Spleen (tissue), 11 donors: ENCODE results near the gene ARSA. TPM values are rescaled to one million over a fixed set of nuclear protein-coding genes. Genes with fewer than 3 reads are reported as not detected.

ENCODE experiments used
- DNase-seq: peaks from one replicate; pipeline ENCODE4 v3.0.0-alpha.2; 2020
- H3K27ac ChIP-seq, 8 donors: fragments of 200-600 bp; sonication (generic) in 7 of 8; 1 replicate in 4 of 8; 2 replicates in 4 of 8; pipeline versions ENCODE4 v1.5.0 to v1.8.0; 2016 to 2021; ENCODE audit warnings: inconsistent platforms in 4 of 8, mild to moderate bottlenecking in 4 of 8, moderate library complexity in 1 of 8
- H3K27me3 ChIP-seq, 7 donors: fragments of 200-600 bp; sonication (generic) in 6 of 7; replicated peaks in 1 of 7; 1 replicate in 4 of 7; 2 replicates in 3 of 7; pipeline versions ENCODE4 v1.5.0 to v1.8.0; 2016 to 2021; ENCODE audit warnings: inconsistent platforms in 3 of 7, mild to moderate bottlenecking in 1 of 7
- H3K36me3 ChIP-seq, 6 donors: fragments of 200-600 bp; sonication (generic) in 5 of 6; 1 replicate in 4 of 6; 2 replicates in 2 of 6; pipeline versions ENCODE4 v1.5.0 to v1.8.0; 2016 to 2021; ENCODE audit warnings: inconsistent platforms in 2 of 6
- H3K4me1 ChIP-seq, 6 donors: fragments of 200-600 bp; sonication (generic) in 5 of 6; 1 replicate in 3 of 6; 2 replicates in 3 of 6; pipeline versions ENCODE4 v1.5.0 to v1.8.0; 2016 to 2021; ENCODE audit warnings: inconsistent platforms in 3 of 6
- H3K4me3 ChIP-seq, 8 donors: fragments of 200-600 bp; sonication (generic) in 7 of 8; 1 replicate in 4 of 8; 2 replicates in 4 of 8; pipeline versions ENCODE4 v1.5.0 to v1.8.0; 2016 to 2021; ENCODE audit warnings: inconsistent platforms in 4 of 8, mild to moderate bottlenecking in 4 of 8, moderate library complexity in 2 of 8
- H3K9me3 ChIP-seq, 8 donors: fragments of 200-600 bp; sonication (generic) in 7 of 8; 1 replicate in 4 of 8; 2 replicates in 4 of 8; pipeline versions ENCODE4 v1.5.0 to v1.8.0; 2016 to 2021; ENCODE audit warnings: inconsistent platforms in 4 of 8
- POLR2A ChIP-seq, 3 donors: fragments of 450-650 bp; IDR thresholded peaks; one replicate each; pipeline ENCODE4 v1.5.1; 2017; ENCODE audit warnings: antibody characterized with exemption in 3 of 3, mild to moderate bottlenecking in 1 of 3
- POLR2AphosphoS5 ChIP-seq, 3 donors: sonication (generic); formaldehyde crosslinking; IDR thresholded peaks; one replicate each; pipeline ENCODE4 v1.5.1; 2017; ENCODE audit warnings: antibody characterized with exemption in 3 of 3
- WGBS, 5 donors: extraction: QIAGEN DNeasy Blood & Tissue Kit in 3 of 5; methylation state at CpG; one replicate each; pipeline versions ENCODE4 v1.1.5 to v1.1.7; 2013 to 2018; 5-methylcytosine and 5-hydroxymethylcytosine counted together
- intact Hi-C: fragments of 100-400 bp; cut with DNase I; formaldehyde crosslinking; loops from one replicate; pipeline ENCODE4 v1.15.0; 2023; ENCODE audit warnings: low total_unique reads
- polyA plus RNA-seq, 3 donors: library from polyadenylated mRNA; stranded (reverse); fragments of 200-250 nt; gene quantifications; one replicate each; pipeline ENCODE4 v1.2.1, GENCODE V29; 2013
- total RNA-seq, 7 donors: library from RNA; depleted of rRNA in 3 of 7; stranded (reverse); fragments of >200 nt in 3 of 7; fragmentation: NEBNext Ultra II Directional in 4 of 7; extraction: Animal tissue kit (Norgen Biotek cat#: 25700) in 4 of 7; gene quantifications; one replicate each; pipeline versions ENCODE4 v1.1.0 to v1.2.1, GENCODE V29; 2016 to 2021
- TF ChIP-seq, protein P1 (sequence below), 11 experiments: fragments of 200-600 bp in 7 of 11; fragments of 450-650 bp in 4 of 11; sonication (generic) in 4 of 11; IDR thresholded peaks in 8 of 11; conservative IDR thresholded peaks in 3 of 11; 1 replicate in 7 of 11; 2 replicates in 4 of 11; pipeline versions ENCODE4 v1.4.0 to v1.8.0; 2016 to 2021; ENCODE audit warnings: antibody characterized with exemption in 11 of 11, inconsistent platforms in 4 of 11, mild to moderate bottlenecking in 1 of 11
- donor health status: healthy with polysubstance abuse.
- donor health status: DM: no; HTN: no; CAD: no; lungs with moderate emphysema.
- donor health status: DM: no; HTN: no; CAD: no.
- donor health status: Bipolar disorder and iron deficiency.
- donor health status: healthy.
- donor health status: DM: no; HTN: no; CAD: no.
- donor health status: DM: yes; HTN: yes; CAD: no.

ARSA gene
- total and polyA plus RNA-seq, 10 donors: 26.0 to 108 (median 64.7) TPM

DNA sequence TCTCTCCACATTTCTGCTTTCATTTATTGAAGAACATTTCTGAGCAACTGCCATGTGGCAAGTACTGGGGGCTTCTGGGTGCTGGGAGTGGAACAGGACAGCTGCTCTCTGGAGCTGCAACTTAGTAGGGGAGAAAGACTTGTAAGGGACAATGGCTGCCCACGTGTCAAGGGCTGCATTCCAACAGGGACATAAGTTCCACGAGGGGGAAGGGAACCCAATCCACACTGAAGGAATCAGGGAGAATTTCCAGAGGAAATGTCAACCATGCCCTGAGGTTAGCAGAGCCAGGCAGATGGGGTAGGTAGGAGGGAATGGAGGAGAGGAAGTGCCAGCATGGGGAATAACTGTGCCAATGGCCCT, 25.6 kb downstream of the ARSA start:
- no peak for DNase-seq
- WGBS, 5 donors: 19 to 48% (median 36%) methylated on average over 2 of the region's 2 CpGs

GRCh38 chr22:50601669-50602337, 26.1 kb downstream of the ARSA start:
- intact Hi-C loops: no loop called here
- WGBS, 5 donors: 49 to 64% (median 54%) methylated on average over 11 to 12 of the region's 12 CpGs
- TF ChIP-seq, protein P1, sequence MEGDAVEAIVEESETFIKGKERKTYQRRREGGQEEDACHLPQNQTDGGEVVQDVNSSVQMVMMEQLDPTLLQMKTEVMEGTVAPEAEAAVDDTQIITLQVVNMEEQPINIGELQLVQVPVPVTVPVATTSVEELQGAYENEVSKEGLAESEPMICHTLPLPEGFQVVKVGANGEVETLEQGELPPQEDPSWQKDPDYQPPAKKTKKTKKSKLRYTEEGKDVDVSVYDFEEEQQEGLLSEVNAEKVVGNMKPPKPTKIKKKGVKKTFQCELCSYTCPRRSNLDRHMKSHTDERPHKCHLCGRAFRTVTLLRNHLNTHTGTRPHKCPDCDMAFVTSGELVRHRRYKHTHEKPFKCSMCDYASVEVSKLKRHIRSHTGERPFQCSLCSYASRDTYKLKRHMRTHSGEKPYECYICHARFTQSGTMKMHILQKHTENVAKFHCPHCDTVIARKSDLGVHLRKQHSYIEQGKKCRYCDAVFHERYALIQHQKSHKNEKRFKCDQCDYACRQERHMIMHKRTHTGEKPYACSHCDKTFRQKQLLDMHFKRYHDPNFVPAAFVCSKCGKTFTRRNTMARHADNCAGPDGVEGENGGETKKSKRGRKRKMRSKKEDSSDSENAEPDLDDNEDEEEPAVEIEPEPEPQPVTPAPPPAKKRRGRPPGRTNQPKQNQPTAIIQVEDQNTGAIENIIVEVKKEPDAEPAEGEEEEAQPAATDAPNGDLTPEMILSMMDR (IDR thresholded peaks at IDR 0.05 in 8 of 11, conservative IDR thresholded peaks at IDR 0.05 in 3 of 11): no peak
- TF ChIP-seq POLR2AphosphoS5 (IDR thresholded peaks at IDR 0.05) (no peak), POLR2A (IDR thresholded peaks at IDR 0.05) (no peak)
- Histone ChIP-seq H3K27me3 (peaks cover 5 to 88% (median 51%) of the 10 kb centered on the region in 7 donors), H3K27ac (no peak overlapping the region), H3K36me3 (peaks cover 0 to 5% (median 0%) of the 10 kb centered on the region in 6 donors), H3K4me1 (peaks cover 0 to 30% (median 16%) of the 10 kb centered on the region in 6 donors), H3K9me3 (no peaks in the 10 kb centered on the region), H3K4me3 (peak overlapping the region in 1 of 8 donors; percentile 71)
- DNase-seq: no peak

More for the DNA sequence above, 25.6 kb downstream of the ARSA start:
- peaks cover 5 to 93% (median 51%) of the 10 kb centered on the region in 7 donors for H3K27me3 ChIP-seq
- no peak overlapping the region for H3K4me3 ChIP-seq
- no peak overlapping the region for H3K27ac ChIP-seq
- intact Hi-C loops: no loop called here
- H3K36me3 ChIP-seq: peaks cover 0 to under 1% (median 0%) of the 10 kb centered on the region in 6 donors
- H3K4me1 ChIP-seq: peaks cover 0 to 30% (median 16%) of the 10 kb centered on the region in 6 donors
- no peak for TF ChIP-seq POLR2AphosphoS5 (IDR thresholded peaks at IDR 0.05)
- TF ChIP-seq, protein P1 (IDR thresholded peaks at IDR 0.05 in 8 of 11, conservative IDR thresholded peaks at IDR 0.05 in 3 of 11): no peak
- no peak for TF ChIP-seq POLR2A (IDR thresholded peaks at IDR 0.05)
- no peaks in the 10 kb centered on the region for H3K9me3 ChIP-seq

DNA sequence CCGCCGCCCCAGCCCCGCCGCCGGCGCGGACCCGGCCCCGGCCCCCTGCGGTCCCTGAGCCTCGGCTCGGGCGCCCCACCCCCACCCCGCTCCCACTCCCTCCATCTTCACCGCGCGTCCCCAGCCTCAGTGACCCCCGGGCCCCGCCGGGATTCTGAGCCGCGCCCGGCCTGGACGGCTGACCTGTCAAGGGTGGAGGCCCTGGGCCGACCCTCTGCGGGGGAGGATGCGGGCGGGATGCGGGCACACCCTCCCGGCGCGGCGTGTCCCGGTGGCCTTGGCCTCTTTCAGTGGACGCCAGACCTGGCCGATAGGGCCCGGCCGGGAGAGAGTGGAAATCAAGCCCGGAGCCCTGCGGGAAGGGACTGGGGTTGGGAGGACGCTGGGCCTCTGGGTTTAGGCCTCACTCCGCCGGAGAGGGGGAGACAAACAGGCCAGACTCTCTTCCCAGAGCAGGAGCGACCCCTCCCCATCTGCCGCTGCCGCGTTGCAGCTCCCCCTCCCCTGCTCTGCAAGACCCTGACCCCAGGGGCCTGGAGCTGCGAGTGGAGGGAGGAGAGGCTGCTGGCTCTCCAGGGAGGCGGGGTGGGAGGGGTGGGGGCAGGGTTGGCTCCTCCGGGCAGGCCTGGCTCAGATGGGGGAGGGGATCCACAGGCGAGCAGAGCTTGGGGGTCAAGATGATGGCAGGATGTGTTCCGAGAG, 26.8 kb downstream of the ARSA start:
- WGBS, 5 donors: 12 to 21% (median 14%) methylated on average over 18 to 52 of the region's 52 CpGs
- peak in 2 of 3 donors; percentile 20 to 71 for TF ChIP-seq POLR2AphosphoS5 (IDR thresholded peaks at IDR 0.05)
- TF ChIP-seq, protein P1 (IDR thresholded peaks at IDR 0.05 in 8 of 11, conservative IDR thresholded peaks at IDR 0.05 in 3 of 11): no peak
- DNase-seq: peak; percentile 75
- no peak overlapping the region for H3K27ac ChIP-seq
- H3K27me3 ChIP-seq: peaks cover 5 to 81% (median 51%) of the 10 kb centered on the region in 7 donors
- peaks cover 0 to 5% (median 0%) of the 10 kb centered on the region in 6 donors for H3K36me3 ChIP-seq
- intact Hi-C loops: no loop called here
- peak overlapping the region in 6 of 8 donors; percentile 6 to 71 (median 50) for H3K4me3 ChIP-seq
- H3K9me3 ChIP-seq: no peaks in the 10 kb centered on the region
- peaks cover 0 to 30% (median 16%) of the 10 kb centered on the region in 6 donors for H3K4me1 ChIP-seq

DNA sequence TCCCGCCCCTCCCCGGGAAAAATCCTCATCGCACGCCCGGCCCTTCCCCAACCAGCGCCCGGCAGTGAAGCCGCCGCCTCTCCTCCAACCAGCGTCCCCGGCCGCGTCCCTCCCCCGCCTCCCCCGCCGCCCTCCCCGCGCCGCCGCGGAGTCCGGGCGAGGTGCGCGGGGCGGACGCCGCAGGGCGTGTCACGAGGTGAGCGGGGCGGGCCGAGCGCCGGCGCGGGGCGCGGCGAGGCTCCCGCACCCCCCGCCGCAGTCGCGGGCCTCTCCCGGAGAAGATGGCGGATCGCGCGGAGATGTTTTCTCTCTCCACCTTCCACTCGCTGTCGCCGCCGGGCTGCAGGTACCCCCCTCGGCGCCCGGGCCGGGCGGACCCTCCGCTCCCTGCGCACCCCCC, 27.4 kb downstream of the ARSA start, which contains the start of gene MAPK8IP2:
Gene MAPK8IP2 (plus strand): TSS at position 256 of the 400 bp plus-strand sequence. CDS start 26 bp downstream, at position 282.
- 0 to 1% (median 1%) methylated on average over 4 to 60 of the region's 61 CpGs for WGBS, 5 donors
- intact Hi-C loops: no loop called here
- TF ChIP-seq POLR2A (IDR thresholded peaks at IDR 0.05) (no peak), POLR2AphosphoS5 (IDR thresholded peaks at IDR 0.05) (no peak)
- TF ChIP-seq, protein P1 (IDR thresholded peaks at IDR 0.05 in 8 of 11, conservative IDR thresholded peaks at IDR 0.05 in 3 of 11): no peak
- Histone ChIP-seq H3K27ac (no peak within 1 kb of the TSS), H3K4me1 (peaks cover 0 to 30% (median 16%) of the 10 kb centered on the region in 6 donors), H3K27me3 (peaks cover 5 to 75% (median 51%) of the 10 kb centered on the region in 7 donors), H3K36me3 (peaks cover 0 to 5% (median 0%) of the 10 kb centered on the region in 6 donors), H3K4me3 (peak within 1 kb of the TSS in 7 of 8 donors; percentile 25 to 71 (median 50)), H3K9me3 (no peaks in the 10 kb centered on the region)
- DNase-seq: peak; percentile 70
